HG02973 (cell line): ENCODE measurements around the gene UCHL5.

Experiments
- ATAC-seq: cut with Tn5 transposase; IDR thresholded peaks from one replicate; pipeline ENCODE4 v1.9.1; 2021; ENCODE audit warnings: moderate library complexity; ENCODE audit not compliant: unreplicated experiment

Gene UCHL5, protein sequence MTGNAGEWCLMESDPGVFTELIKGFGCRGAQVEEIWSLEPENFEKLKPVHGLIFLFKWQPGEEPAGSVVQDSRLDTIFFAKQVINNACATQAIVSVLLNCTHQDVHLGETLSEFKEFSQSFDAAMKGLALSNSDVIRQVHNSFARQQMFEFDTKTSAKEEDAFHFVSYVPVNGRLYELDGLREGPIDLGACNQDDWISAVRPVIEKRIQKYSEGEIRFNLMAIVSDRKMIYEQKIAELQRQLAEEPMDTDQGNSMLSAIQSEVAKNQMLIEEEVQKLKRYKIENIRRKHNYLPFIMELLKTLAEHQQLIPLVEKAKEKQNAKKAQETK

DNA sequence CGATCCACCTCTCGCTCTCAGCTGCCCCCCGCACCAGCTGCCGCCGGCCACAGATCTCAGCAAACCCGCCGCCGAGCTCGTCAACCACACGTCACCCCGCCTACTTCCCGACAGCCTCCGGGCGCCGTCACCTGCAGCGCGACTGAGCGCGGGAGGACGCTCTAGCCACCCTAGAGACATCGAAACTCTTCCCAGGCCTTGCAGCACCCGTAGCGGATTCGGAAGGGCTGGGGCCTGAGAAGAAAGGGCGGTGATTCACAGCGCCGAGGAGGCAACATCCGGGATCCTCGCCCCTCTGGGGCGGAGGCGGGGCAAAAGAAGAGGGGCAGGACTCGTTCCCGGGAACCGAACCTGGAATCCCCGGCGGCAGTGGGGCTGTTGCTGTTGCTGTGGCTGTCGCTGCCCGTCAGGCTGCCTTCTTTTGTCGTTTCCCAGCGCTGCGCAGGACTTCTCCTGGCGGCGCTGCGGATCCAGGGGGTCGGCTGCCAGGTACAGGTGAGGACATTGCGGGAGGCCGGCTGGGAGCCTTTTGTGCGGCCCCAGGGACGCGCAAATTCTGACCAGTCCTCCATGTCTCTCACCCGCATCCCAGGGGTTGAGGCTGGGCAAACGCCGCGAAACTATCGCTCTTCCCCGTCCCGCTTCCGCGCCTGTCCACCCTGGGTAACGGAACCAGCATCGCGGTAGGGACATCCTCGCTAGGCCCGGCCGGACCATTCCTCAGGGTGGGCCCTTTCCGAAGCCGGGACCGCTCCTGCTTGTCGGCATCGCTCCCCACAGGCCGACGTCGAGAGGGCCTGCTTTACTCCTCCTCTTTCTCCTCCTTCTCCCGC lies at the start of gene UCHL5, which contains the start of gene RO60:
Gene UCHL5, minus strand, starts transcription at position 79 of the 833 bp plus-strand sequence. CDS start 100 bp downstream, outside the sequence.
Gene RO60, plus strand, starts transcription at position 331 of the 833 bp plus-strand sequence. CDS start 9,443 bp downstream, outside the sequence.
- peak; percentile 95 for ATAC-seq

DNA sequence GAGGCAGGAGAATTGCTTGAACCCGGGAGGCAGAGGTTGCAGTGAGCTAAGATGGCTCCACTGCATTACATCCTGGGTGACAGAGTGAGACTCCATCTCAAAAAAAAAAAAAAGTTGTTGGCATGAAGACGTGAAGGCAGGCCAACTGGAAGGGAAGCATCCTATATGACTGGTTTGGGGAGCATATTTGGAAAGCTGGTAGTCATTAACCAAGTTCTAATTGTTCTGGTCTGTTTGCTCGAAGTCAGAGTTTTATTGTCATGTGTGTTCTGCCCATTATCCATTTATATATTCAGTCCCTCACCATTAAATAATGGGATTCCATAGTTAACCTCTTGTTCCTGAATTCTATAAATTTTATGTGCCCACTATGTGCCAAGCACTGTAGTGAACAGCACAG lies 49.3 kb upstream of the UCHL5 start:
- no peak for ATAC-seq

DNA sequence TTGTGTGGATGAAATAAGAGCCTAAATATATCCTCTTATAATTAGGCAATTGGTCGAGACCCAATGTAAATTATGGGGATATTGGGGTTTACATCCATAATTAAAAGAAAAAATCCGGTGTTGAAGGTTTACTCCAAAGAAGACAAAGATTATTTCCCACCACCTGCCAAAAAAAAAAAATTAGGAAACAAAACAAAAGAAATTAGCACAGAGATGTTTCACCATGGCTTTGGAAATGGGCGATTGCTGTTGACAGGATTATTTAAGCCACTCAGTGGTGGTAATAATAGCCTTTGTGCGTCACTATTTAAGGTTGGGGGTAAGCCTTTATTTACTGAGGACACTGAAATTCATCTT lies 46.6 kb upstream of the UCHL5 start:
- ATAC-seq: no peak

DNA sequence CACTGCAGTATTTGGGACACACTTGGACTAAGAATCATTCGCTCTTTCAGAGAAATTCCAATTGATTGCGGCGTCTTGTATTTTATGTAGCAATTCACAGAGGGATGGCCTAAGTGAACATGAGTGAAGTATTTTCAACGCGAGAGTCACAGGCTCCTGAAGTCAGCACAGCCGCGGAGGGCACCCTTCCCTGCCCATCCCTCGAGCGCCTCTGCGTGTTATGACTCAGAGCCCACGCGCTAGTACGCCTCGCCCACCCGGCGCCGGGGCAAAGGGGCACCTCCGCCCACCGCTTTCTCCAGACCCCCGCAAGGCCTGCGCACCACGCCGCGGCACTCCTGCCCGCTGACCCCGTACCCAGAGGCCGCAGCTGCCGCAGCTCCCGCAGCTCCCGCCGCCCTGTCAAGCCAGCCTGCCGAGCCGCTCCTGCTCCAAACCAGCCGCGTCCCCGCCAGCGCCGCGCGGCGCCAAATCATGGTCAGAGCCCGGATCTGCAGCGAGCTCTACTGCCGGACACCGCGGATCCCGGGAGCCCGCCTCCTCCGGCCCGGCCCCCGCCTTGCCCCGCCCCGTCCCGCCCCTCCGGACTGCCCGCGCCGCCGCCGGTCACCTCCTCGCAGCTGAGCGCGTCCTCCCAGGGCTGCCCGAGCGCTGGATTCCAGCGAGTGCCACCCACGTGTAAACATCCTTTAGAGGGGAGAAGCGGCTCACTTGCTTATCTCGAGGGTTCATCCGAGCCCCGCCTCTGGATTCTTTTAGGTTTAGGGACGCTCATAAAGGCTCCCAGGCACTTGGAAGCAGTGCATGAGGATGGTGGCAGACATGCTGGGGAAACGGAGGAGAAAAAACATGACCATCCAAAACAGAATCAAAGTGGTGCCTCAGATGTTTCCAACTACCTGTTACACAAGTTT lies 46.0 kb upstream of the UCHL5 start, which contains the start of gene GLRX2:
Gene GLRX2, minus strand, starts transcription at position 508 of the 914 bp plus-strand sequence. Its CDS starts 32 bp downstream, at position 476.
- ATAC-seq: peak; percentile 85

DNA sequence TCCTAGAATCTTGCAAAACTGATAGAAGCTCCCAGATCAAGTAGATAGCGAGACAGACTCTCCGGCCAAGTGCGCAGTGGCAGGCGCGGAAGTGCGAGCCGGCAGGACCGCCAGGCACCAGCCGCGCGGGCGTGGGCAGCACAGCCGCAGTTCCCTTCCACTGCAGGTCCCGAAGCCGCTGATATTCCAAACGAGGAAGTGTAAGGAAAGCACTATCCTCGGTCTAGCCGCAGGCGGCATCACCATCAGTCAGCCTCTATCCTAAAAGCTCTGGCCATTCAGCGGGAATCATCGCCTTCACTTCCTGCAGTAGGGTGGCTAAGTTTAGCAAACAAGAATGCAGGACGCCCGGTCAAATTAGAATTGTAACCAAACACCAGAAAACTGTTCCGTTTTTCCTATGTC lies 45.3 kb upstream of the UCHL5 start:
- peak; percentile 38 for ATAC-seq

DNA sequence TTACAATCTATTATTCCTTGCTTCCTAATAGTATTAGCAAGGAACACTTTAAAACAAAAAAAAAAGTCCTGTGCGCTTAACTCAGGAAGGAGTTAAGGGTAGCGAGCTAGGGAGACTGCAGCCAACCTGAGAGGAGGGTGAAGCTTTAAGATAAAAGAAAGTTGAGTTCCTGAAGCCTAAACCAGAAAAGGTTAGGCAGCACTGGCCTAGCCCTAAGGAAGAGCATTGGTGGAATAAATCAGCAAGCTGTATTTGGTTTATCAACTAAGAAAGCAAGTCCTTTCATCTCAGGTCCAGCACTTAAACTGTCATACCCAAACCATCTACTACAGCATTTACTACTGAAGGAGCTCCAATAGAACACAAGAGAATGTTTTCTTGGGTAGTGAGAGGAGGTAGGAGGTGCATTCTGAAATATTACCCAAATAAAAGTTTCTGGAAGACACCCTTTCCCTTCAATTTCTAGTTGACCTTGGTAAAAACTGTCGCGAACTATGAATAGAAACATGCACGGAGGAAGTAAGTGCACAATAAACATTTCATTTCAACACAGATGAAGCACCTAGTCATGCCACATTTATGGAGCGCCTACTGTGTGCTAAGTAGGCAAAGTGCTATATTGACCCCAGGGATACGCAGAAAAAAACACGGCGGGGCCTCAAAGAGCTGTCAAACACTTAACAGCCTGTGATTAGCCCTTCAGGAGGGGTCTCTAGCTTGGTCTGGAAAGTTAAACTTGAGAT lies 44.8 kb upstream of the UCHL5 start:
- ATAC-seq: no peak

DNA sequence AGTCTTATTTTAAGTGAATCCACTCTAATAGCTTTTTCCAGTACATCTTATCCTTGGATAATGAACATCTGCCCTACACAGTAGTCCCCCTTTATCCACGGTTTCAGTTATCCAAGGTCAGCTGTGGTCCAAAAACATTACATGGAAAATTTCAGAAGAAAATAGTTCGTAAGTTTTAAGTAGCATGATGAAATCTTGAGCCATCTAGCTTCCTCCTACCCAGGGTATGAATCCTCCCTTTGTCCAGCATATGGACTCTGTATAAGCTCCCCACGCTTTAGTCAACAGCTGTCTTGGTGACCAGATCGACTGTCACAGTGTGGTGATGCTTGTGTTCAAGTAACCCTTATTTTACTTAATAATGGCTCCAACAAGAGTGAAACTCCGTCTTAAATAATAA lies 43.5 kb upstream of the UCHL5 start:
- ATAC-seq: no peak

DNA sequence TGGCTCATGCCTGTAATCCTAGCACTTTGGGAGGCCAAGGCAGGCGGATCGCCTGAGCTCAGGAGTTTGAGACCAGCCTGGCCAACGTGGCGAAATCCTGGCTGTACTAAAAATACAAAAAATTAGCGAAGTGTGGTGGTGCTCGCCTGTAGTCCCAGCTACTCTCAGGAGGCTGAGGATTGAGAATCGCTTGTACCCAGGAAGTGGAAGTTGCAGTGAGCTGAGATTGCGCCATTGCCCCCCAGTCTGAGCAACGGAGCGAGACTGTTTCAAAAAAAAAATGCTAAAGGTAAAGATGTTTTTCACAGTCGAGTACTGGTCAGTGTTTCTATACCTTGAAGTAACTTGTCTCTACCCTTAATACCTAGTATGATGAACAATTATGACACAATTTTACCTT lies 35.0 kb upstream of the UCHL5 start:
- ATAC-seq: no peak

DNA sequence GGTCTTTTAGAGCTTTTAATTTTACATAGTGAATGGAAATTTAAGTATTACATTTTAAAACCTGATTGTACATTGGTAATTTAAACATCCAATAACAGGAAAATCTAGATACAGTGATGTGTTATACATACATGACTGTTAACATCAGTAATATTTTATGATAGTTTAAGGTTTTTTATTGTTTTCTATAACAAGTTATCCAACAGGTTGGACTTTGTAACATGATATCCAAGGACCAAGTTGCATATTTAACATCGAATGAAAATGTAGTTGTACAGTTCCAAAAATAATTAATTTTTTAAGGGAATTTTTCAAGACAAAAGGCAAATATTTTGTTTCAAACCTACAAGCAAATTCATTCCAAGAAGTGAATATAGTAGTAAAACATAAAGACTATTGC lies 31.7 kb upstream of the UCHL5 start:
- no peak for ATAC-seq

DNA sequence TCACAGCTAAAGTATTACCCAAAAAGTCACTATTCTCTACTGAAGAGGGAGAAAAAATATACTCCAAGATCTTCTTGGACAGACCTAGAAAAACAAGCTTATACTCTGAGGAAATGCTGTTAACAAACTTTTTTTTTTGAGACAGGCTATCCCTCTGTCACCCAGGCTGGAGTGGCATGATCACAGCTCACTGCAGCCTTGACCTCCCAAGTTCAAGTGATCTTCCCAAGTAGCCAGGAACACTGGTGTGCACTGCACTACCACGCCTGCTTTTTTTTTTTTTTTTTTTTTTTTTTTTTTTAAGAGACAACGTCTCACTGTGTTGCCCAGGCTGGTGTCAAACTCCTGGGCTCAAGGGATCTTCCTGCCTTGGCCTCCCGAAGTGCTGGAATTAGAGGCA lies 28.7 kb upstream of the UCHL5 start:
- ATAC-seq: no peak

DNA sequence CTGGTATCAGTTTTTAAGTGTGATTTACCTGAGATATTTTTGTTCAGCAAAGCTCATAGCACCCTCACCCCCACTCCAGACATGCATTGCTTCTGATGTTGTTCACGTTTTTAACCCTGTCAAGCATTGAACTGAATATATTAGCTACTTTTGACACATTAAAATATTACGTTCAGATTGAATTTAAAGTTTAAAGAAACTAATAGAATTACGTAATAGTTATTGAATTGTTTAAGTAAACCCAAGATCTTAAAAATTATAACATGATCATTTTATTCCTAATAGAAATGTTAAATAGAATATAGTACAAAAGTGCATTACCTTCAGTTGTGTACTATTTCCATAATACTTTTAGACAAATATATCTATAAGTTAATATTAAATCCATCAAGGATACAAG lies 27.2 kb upstream of the UCHL5 start:
- no peak for ATAC-seq

DNA sequence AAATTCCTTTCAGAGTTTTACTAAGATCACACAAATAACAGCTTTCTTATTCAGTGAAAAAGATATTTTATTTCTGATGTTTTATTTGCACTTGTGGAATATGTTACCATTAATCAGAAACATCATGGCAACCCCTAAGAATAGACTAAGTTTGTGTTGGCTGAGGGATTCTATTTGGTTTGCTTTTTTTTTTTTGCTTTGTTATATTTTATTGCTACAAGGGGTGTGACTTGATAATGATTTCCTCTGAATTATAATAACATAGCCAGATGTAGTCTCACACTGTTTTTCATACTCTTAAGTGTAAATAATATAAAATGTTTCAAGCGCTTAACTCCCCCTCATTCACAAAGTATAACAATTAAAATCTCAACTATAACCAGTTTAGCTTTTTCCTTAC lies 26.1 kb upstream of the UCHL5 start:
- ATAC-seq: no peak

DNA sequence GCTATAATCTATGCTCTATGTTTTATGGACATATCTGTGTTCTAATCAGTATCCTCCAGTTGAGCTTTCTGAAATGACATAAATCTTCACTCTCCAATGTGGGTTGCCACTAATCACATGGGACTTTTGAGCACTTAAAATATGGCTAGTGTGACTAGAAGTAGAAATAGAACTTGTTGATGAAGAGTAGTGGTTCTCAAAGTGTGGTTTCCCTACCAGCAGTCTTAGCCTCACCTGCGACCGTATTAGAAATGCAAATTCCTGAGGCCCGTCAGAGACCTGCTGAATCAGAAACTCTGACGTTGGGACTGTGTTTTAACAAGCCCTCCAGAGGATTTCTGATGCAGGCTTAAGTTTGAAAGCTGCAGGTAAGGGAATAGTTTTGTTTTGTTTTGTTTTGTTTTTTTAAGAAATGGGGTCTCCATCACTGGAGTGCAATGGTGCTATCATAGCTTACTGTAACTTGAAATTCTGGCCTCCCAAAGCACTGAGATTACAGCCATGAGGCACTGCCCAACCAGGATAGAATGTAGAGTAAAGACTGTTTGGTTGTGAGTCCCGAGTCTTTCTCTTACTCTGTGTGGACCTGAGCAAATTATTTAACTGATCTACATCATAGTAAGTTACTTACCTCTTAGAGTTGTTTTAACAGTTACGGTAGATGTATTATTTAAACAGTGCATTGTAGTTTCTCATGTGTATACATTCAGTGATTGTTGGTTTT lies 24.4 kb upstream of the UCHL5 start:
- peak; percentile 96 for ATAC-seq

DNA sequence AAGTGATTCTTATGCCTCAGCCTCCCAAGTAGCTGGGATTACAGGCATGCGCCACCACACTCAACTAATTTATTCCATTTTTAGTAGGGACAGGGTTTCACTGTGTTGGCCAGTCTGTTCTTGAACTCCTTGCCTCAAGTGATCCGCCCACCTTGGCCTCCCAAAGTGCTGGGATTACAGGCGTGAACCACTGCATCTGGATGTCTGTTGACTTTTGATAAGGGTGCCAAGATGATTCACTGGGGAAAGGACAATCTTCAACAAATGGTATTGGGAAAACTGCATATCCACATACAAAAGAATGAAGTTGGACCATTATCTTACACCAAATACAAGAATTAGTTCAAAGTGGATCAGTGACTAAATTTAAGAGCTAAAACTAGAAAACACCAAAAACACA lies 20.0 kb upstream of the UCHL5 start:
- no peak for ATAC-seq

DNA sequence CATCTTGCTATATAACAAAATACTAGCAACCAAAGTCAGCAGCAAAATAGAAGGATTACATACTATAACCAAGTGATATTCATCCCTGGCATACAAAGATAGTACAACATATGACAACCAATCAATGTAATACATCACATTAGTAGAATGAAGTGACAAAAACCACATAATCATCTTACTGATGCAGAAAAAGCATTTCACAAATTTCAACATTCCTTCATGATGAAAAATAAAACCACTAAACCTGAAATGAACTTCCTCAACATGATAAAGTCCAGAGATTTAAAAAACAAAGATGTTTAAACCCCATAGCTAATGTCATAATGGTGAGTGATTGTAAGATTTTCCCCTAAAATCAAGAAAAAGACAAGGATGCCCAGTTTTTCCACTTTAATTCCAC lies 18.8 kb upstream of the UCHL5 start:
- ATAC-seq: no peak

DNA sequence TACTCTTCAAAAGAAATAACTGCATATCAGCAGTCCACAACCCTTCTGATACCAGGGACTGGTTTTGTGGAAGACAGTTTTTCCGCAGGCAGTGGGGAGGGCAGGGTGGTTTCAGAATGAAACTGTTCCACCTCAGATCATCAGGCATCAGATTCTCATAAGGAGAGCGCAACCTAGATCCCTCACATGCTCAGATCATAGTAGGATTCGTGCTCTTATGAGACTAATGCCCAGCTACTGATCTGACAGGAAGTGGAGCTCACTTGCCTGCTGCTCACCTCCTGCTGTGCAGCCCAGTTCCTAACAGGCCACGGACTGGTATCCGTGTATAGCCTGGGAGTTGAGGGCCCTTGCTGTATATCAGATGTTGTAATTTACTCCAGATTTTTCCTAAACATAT lies 11.8 kb upstream of the UCHL5 start:
- peak; percentile 43 for ATAC-seq

DNA sequence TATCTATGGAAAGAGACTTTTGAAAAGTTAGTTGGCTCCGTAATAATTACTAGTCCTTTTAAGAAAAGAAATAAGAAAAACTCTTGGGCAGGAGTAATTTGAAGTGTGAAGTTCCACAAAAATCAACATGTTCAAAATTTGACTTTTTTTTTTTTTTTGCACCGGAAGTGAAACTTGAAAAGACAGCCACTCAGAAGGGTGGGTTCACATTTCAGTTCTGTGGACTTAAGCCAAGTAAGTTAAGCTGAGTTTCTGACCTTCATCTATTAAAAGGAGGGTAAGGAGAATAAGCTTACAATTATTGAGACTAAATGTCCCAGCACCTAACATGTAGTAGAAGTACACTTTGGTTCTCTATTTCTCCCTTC lies 11.2 kb upstream of the UCHL5 start:
- ATAC-seq: no peak

DNA sequence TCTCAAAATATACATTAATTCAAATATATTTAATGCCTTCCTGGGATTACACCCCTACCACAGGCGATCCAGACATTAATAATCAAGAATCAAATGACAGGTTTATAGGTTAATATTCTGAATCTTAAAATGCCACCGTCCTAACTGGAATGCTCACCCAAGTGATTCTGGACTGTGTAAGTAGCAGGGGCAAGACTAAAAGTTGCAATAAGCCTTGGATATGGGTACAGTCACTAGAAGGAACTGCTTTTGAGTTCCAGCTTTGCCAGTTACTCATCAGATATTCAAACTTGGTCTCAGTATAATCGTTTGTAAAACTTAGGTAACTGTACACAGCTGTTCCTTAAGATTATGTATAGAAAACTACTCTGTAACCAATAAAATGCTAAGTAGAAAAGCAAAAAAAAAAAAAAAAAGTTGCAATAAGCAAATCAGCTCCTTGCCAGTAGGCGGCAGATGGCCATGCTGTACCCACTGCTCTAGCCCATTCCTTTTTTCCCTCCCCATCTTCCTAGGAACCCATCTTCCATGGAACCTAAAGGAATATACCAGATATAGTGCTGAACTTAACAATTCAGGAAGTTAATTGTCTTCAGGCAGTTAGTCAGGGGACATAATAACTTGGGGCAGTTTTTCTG lies 10.7 kb upstream of the UCHL5 start:
- ATAC-seq: no peak

DNA sequence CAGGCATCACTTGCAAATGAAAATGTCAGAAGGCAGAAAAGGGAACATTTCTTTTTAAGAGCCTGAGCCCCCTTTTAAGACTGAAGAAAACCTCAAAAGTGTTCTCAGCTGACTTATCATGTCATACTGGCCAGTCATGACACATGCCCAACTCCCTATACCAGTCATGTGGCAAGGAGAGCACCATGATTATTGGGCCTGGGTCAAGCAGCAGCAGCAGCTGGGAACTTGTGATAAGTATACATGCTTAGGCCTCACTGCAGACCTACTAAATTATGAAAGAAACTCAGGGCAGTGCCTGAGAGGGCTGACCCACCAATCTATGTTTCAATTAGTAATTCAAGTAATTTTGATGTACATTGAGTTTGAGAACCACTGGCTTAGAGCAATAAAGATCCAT lies 8.9 kb upstream of the UCHL5 start:
- ATAC-seq: no peak
